ENCODE results near the gene CTSZ.

GRCh38 chr20:59032023-59032712, 25.1 kb upstream of the CTSZ start, which contains the start of gene ATP5F1E:
- no peak for TF ChIP-seq CTCF (IDR thresholded peaks at IDR 0.05; ENCODE audit: insufficient read depth, low read length)
- peak; percentile 75 for TF ChIP-seq POLR2AphosphoS5 (IDR thresholded peaks at IDR 0.05; ENCODE audit: low read depth)
